GM21526 (cell line): ENCODE data around the gene ZNHIT2.
"Not testable (repeated sequence)": the region's sequence is repeated elsewhere in the genome, so short reads cannot be mapped to it uniquely, and the experiment has no call there.

Experiments
- ATAC-seq: cut with Tn5 transposase; IDR thresholded peaks from one replicate; pipeline ENCODE4 v1.9.1; 2021; ENCODE audit warnings: moderate library complexity; ENCODE audit not compliant: unreplicated experiment, low FRiP score

ZNHIT2 gene

DNA sequence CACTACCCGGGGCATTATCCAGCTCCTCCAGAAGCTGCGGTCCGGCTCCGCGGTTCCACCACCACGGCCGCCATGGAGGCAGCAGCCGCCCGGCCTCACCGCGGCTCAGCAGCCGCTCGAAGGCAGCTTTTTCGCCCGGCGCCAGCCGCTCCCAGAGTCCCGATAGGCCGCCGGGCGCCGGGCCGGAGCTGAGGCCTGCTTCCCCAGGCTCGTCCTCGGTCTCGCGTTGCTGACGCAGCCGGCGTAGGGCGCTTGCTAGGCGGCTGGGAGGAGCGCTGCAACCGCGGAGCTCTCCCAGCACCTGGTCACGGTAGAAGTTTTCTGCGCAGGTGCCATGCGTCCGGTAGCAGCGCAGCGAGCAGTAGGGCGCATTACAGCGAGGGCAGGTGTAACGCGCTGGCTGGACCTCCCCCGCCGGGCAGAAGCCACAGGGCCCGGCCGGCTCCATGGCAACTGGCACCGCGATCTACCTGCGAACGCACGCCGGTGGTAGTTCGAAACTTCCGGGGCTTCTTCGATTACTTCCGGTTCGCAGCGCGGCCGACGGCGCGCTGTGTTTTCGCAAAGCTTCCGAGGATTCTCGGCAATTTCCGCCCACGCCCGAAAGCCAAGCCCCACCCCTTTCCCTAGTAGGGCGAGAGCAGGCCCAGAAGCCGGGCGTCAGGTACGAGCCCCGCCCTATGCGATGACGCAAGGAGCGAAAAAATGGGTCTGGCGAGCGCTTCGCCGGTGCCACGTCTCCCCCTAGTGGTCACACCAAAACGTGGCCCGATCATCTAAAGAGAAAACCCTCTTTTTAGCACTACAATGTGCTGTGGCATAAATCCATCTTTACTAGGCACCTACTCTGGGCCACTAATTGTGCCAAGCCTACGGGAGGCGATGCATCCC, at the start of gene ZNHIT2:
TSS of gene ZNHIT2 (minus strand) at position 496 of the 891 bp plus-strand sequence. CDS start at position 448, 48 bp downstream.
- ATAC-seq = peak; percentile 47

- no peak for ATAC-seq
These were observed 49.4 kb upstream of the ZNHIT2 start for GRCh38 chr11:65166893-65167292.

GRCh38 chr11:65165410-65166317, 48.2 kb upstream of the ZNHIT2 start:
- ATAC-seq = no peak

- ATAC-seq = no peak
These were observed 46.2 kb upstream of the ZNHIT2 start for GRCh38 chr11:65163684-65164083.

- no peak for ATAC-seq
These were observed 43.1 kb upstream of the ZNHIT2 start for GRCh38 chr11:65160643-65161042.

DNA sequence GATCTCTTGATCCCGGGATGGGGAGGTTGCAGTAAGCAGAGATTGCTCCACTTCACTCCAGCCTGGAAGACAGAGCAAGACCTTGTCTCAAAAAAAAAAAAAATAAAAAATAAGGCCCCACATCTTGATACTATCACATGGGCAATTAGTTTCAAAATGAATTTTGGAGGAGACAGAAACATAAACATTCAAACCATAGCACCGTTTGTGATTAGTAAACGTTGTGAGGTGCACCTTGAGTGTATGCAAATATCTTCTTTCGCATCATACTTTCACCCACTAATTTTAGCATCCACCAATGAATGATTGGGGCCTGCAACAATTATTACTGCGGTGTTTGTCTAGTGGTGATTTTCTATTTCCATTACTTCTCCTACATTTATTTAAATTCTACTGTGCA, 41.5 kb upstream of the ZNHIT2 start:
- no peak for ATAC-seq

DNA sequence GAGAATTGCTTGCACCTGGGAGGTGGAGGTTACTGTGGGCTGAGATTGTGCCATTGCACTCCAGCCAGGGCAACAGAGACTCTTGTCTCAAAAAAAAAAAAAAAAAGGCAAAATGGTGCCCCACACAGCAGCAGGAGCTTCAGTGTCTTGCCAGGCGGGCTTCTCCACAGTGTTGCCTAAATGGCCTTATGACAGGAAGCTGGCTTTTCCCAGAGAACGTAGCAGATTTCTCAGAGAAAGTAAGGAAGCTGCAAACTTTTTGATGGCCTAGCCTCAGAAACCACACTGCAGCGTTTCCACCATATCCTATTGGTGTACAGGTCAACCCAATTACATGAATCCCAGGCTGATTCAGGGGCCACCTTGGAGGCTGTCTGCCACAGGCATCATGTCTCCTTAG, 39.8 kb upstream of the ZNHIT2 start:
- ATAC-seq = no peak

DNA sequence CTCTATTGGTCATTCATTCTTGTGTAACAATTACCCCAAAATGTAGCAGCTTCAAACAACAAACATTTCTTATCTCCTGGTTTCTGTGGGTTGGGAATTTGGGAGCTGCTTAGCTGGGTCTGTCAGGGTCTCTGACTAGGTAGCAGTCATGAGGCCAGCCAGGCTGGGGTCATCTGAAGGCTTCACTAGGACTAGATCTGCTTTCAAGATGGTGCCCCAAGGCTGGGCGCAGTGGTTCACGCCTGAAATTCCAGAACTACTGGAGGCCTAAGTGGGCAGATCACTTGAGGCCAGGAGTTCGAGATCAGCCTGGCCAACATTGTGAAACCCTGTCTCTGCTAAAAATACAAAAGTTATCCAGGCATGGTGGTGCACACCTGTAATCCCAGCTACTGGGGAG, 39.4 kb upstream of the ZNHIT2 start:
- no peak for ATAC-seq

- no peak for ATAC-seq
These were observed 38.8 kb upstream of the ZNHIT2 start for GRCh38 chr11:65156256-65156655.

DNA sequence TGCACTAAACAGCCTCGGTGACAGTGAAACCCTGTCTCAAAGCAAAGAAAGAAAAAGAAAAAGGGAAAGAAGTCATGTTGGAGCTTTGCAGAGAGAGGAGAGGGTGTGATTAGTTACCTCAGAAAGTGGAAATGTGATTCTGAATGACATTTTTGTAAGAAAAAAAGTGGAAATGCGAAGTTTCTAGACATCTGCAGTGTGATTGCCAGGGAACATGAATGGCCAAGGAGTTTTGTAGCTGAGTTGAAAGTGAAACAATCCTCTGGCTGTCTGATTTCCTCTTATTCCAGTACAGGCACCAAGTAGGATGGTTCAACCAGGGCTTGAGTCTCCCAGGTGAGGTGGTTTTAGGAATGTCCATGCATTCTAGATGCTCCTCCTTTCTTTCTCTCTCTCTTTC, 34.6 kb upstream of the ZNHIT2 start:
- no peak for ATAC-seq

DNA sequence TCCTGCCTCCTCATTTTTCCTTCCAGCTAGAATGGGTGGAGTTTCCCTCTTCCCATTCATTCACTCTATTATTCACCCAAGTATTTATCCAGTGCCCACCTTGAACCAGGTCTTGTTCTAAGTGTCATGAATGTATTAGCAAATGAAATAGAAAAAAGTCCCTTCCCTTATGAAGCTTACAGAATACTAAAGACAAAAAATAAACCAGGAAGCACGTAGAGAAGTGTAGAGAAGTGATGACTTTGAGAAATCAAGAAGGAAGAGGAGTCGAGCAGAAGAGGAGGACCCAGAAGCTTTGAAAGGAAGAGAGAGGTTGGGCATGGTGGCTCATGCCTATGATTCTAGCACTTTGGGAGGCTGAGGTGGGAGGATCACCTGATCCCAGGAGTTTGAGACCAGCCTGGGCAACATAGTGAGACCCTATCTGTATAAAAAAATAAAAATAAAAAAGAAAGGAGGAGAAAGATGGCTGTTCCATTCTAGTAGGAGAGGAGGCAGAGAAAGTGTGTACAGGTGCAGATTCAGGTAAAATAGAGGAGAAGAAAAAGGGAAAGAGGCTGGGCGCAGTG, 33.9 kb upstream of the ZNHIT2 start:
- ATAC-seq = no peak

- no peak for ATAC-seq
These were observed 33.2 kb upstream of the ZNHIT2 start for GRCh38 chr11:65150509-65151299.

GRCh38 chr11:65150131-65150508, 32.6 kb upstream of the ZNHIT2 start:
- ATAC-seq = not testable (repeated sequence)

GRCh38 chr11:65148657-65149056, 31.2 kb upstream of the ZNHIT2 start:
- ATAC-seq = no peak

DNA sequence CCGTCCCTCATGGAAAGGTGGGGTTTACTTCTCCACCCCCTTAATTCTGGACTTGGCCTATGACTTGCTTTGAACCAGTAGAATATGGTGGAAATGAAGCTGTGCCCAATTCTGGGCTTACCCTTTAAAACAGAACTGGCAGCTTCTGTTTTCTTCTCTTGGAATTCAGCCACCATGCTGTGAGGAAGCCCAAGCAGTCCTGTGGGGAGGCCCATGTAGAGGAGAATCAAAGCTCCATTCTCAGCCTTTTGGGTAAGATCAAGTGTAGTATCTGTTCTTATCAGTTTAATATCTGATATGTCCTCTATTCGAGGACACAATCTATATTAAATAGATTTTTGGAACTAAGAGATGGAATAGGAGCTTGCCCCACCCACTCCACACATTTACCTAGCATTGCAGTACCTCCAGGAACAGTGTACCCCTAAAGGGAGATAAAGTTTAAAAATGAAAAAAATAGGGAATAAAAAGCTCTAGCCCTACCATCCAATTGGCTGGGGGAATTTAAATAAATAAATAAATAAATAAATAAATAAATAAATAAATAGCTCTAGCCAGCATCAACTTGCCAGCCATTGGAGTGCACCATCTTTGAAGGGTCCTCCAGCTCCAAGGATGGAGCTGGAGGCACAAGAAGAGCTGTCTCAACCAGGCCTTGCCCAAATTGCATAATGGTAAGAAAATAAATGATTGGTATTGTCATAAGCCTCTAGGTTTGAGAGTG, 30.0 kb upstream of the ZNHIT2 start:
- ATAC-seq = no peak

- no peak for ATAC-seq
These were observed 24.5 kb upstream of the ZNHIT2 start for GRCh38 chr11:65141896-65142494.

DNA sequence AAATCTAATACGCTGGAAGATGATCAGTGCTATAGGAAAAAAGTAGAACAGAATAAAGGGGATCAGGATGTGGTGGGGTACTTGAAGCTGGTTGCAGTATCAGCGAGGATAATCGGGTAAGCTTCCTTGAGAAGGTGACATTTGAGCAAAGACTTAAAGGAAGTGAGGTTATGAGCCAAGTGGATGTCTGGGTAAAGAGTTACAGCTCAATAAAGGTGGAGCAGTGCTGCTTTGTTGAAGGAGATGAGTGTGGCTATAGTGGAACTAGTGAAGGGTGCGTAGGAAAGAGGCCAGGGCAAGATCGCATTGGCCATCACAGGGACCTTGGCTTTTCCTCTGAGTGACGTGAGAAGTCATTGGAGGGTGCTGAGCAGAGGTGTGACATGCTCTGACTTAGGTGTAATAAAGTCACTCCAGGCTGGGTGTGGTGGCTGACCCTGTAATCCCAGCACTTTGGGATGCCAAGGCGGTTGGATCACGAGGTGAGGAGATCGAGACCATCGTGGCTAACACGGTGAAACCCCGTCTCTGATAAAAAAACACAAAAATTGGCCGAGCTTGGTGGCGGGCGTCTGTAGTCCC, 19.1 kb upstream of the ZNHIT2 start:
- ATAC-seq = no peak

- no peak for ATAC-seq
These were observed 18.2 kb upstream of the ZNHIT2 start for GRCh38 chr11:65135633-65136145.
